ENCODE results near the gene ZDHHC16. TPM values are rescaled to one million over a fixed set of nuclear protein-coding genes. Genes with fewer than 3 reads are reported as not detected.

Gene ZDHHC16
- total and polyA plus RNA-seq, 2 donors from 2014 or later = 35.9 to 48.9 TPM

DNA sequence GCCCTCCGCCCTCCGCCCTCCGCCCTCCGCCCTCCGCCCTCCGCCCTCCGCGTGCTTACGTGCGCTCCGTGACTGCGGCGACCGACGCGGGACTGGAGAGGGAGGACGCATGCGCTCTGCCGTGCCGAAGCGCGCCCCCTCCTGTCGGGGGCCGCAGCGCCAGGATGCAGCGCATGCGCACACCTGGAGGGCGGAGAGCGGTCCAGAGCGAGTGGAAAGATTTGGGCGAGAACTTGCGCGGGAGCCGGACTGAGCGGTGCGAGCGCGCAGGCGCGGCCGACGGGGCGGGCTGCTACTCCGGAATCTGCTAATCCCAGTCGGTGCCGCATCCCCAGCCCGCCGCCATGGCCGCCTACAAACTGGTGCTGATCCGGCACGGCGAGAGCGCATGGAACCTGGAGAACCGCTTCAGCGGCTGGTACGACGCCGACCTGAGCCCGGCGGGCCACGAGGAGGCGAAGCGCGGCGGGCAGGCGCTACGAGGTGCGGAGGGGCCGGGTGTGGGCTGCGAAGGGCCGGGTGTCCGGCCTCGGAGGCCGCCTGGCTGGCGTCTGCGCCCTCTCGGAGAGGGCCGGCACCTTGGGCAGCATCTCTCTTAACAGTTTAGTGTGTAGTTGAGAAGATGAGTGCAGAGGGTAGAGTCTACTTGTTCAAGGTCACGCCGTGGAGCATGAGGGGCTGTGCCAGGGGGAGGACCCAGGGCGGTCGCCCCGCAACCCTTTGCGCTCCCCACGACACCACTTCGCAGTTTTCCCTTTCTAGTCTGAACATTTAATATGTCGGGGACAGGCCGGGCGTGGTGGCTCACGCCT lies 19.8 kb upstream of the ZDHHC16 start, which contains the start of gene PGAM1:
Gene PGAM1, plus strand, starts transcription at position 228 of the 812 bp plus-strand sequence. Its CDS starts 117 bp downstream, at position 345.
- Histone ChIP-seq H3K4me3 (ENCODE audit: low read length in 3 of 3) (peak within 1 kb of the TSS; percentile 81 to 94 (median 91)), H3K36me3 (ENCODE audit: control insufficient read depth in 2 of 3, insufficient read depth in 3 of 3, low read length in 3 of 3) (peaks cover 4 to 13% (median 7%) of the 10 kb centered on the region in 3 donors), H3K27ac (ENCODE audit: low read depth in 2 of 2, low read length in 2 of 2) (peak within 1 kb of the TSS; percentile 83 to 86), H3K27me3 (ENCODE audit: control insufficient read depth, insufficient read depth, low read length) (no peaks in the 10 kb centered on the region), H3K9ac (ENCODE audit: low read length in 3 of 3) (peak within 1 kb of the TSS; percentile 75 to 92 (median 87)), H3K9me3 (ENCODE audit: control insufficient read depth in 2 of 3, insufficient read depth in 1 of 3, low read length in 3 of 3) (no peaks in the 10 kb centered on the region), H3K4me1 (ENCODE audit: control insufficient read depth in 2 of 3, insufficient read depth in 2 of 3, low read depth in 1 of 3, low read length in 3 of 3) (peaks cover 0 to 15% (median 7%) of the 10 kb centered on the region in 3 donors)
- DNase-seq = peak; percentile 97 to 99 (median 98)
- no peak for FAIRE-seq
- TF ChIP-seq CTCF (IDR thresholded peaks at IDR 0.05; ENCODE audit: borderline replicate concordance, extremely low read depth, insufficient read depth) = peak; percentile 68
- intact Hi-C loops (cut with DNase I) = no loop called here

DNA sequence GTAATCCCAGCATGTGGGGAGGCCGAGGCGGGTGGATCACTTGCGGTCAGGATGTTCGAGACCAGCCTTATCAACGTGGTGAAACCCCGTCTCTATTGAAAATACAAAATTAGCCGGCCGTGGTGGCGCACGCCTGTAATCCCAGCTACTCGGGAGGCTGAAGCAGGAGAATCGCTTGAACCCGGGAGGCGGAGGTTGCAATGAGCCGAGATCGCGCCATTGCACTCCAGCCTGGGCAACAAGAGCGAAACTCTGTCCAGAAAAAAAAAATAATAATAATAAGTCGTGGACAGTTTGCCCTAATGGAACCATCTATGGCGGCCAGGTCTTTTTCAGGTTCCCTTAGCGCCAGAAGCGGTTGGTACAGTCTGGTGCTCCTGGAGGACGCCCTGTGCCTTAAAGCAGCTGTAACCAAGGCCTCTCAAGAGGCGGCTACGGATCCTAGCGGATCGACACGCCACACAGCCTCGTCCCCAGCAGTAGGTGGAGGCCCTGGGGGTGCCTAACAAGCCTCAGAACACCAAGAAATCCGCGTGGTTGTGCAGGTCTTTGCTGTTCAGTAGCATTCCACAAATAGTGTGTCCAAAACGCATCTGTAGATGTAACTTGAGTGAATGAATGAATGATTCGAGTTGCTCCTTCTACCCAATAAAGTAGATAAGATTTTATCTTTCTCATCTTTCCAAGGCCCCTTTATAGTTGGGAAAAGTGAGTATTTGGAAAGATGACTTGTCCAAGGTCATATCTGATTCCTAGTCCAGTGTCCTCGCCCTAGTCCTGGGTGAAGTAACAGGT lies 19.0 kb upstream of the ZDHHC16 start:
- H3K9ac ChIP-seq (ENCODE audit: low read length in 3 of 3) = peak overlapping the region; percentile 27 to 75 (median 75)
- H3K27me3 ChIP-seq (ENCODE audit: control insufficient read depth, insufficient read depth, low read length) = no peaks in the 10 kb centered on the region
- TF ChIP-seq CTCF (IDR thresholded peaks at IDR 0.05; ENCODE audit: borderline replicate concordance, extremely low read depth, insufficient read depth) = no peak
- intact Hi-C loops (cut with DNase I) = no loop called here
- no peaks in the 10 kb centered on the region for H3K9me3 ChIP-seq (ENCODE audit: control insufficient read depth in 2 of 3, insufficient read depth in 1 of 3, low read length in 3 of 3)
- peaks cover 0 to 15% (median 7%) of the 10 kb centered on the region in 3 donors for H3K4me1 ChIP-seq (ENCODE audit: control insufficient read depth in 2 of 3, insufficient read depth in 2 of 3, low read depth in 1 of 3, low read length in 3 of 3)
- H3K4me3 ChIP-seq (ENCODE audit: low read length in 3 of 3) = peak overlapping the region; percentile 81 to 94 (median 85)
- FAIRE-seq (no peak), DNase-seq (peak in 3 of 5 donors; percentile 32 to 71 (median 52))
- H3K36me3 ChIP-seq (ENCODE audit: control insufficient read depth in 2 of 3, insufficient read depth in 3 of 3, low read length in 3 of 3) = peaks cover 9 to 20% (median 12%) of the 10 kb centered on the region in 3 donors
- H3K27ac ChIP-seq (ENCODE audit: low read depth in 2 of 2, low read length in 2 of 2) = peak overlapping the region; percentile 83 to 86

DNA sequence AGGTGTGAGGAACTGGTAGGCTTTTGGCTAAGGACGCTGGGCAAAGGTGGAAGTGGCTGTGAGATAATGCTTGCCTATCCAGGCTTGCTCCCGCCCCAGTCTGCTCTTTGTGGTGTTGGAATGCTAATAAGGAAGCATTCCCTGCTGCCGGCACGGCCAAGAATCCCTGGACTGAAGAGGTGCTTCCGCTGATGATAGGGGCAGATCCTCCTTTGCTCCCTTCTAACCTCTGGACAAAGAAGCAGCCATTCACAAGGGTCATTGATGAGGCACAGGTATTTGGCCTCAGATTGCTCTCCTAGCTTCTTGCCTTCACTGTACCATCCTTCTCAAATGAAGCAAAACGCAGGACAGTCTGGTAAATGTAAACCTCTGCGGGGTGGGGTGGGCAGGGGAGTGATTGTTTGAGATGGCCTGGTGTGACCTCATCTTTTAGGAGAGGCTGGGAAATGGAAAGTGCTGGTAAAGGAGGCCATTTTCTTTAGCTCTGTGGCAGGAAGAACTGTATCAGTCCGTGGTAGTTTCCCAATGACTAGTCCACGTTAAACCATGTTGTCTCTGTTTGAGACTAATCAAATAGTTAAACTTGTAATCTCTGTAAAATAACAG lies 18.3 kb upstream of the ZDHHC16 start:
- FAIRE-seq (no peak), DNase-seq (peak in 3 of 5 donors; percentile 30 to 67 (median 62))
- peak overlapping the region; percentile 27 to 75 (median 75) for H3K9ac ChIP-seq (ENCODE audit: low read length in 3 of 3)
- intact Hi-C loops (cut with DNase I) = no loop called here
- H3K27ac ChIP-seq (ENCODE audit: low read depth in 2 of 2, low read length in 2 of 2) = peak overlapping the region; percentile 34 to 53
- no peak for TF ChIP-seq CTCF (IDR thresholded peaks at IDR 0.05; ENCODE audit: borderline replicate concordance, extremely low read depth, insufficient read depth)
- H3K9me3 ChIP-seq (ENCODE audit: control insufficient read depth in 2 of 3, insufficient read depth in 1 of 3, low read length in 3 of 3) = no peaks in the 10 kb centered on the region
- peaks cover 0 to 15% (median 7%) of the 10 kb centered on the region in 3 donors for H3K4me1 ChIP-seq (ENCODE audit: control insufficient read depth in 2 of 3, insufficient read depth in 2 of 3, low read depth in 1 of 3, low read length in 3 of 3)
- no peaks in the 10 kb centered on the region for H3K27me3 ChIP-seq (ENCODE audit: control insufficient read depth, insufficient read depth, low read length)
- H3K4me3 ChIP-seq (ENCODE audit: low read length in 3 of 3) = peak overlapping the region; percentile 81 to 94 (median 85)
- H3K36me3 ChIP-seq (ENCODE audit: control insufficient read depth in 2 of 3, insufficient read depth in 3 of 3, low read length in 3 of 3) = peaks cover 9 to 20% (median 12%) of the 10 kb centered on the region in 3 donors
